Upper lobe of left lung (tissue), 4 donors: ENCODE measurements around the gene TMEFF1.

Experiments
- EP300 ChIP-seq, 4 donors: sonication (generic); formaldehyde crosslinking; IDR thresholded peaks; one replicate each; pipeline ENCODE4 v1.5.1; 2017; ENCODE audit warnings: antibody characterized with exemption in 4 of 4, control low read depth in 2 of 4
- POLR2A ChIP-seq, 4 donors: fragments of 450-650 bp; IDR thresholded peaks; one replicate each; pipeline ENCODE4 v1.5.1; 2016 to 2017; ENCODE audit warnings: antibody characterized with exemption in 4 of 4, mild to moderate bottlenecking in 2 of 4
- POLR2AphosphoS5 ChIP-seq, 2 donors: sonication (generic); formaldehyde crosslinking; IDR thresholded peaks; one replicate each; pipeline ENCODE4 v1.5.1; 2017; ENCODE audit warnings: antibody characterized with exemption in 2 of 2
- TF ChIP-seq, protein P1 (sequence below), 6 experiments: fragments of 450-650 bp in 4 of 6; fragments of 200-600 bp in 2 of 6; sonication (generic) in 2 of 6; IDR thresholded peaks; one replicate each; pipeline ENCODE4 v1.5.1; 2016 to 2019; ENCODE audit warnings: antibody characterized with exemption in 6 of 6

DNA sequence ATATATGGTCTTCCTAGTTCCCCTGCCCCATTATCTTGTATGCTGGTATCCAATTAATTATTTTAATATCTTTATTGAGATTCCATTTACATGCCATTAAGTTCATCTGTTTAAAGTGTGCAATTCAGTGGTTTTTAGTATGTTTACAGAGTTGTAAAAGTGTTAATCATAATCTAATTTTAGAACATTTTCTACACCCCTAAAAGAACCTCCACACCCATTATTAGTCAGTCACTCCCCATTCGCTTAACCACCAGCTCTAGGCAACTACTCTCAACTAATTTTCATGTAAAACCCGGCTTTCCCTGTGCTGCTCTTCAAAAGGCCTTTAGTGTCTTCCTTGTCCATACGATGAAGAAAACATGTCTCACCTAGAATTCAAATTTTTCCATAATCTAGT lies 84.1 kb downstream of the TMEFF1 start:
- TF ChIP-seq, protein P1, sequence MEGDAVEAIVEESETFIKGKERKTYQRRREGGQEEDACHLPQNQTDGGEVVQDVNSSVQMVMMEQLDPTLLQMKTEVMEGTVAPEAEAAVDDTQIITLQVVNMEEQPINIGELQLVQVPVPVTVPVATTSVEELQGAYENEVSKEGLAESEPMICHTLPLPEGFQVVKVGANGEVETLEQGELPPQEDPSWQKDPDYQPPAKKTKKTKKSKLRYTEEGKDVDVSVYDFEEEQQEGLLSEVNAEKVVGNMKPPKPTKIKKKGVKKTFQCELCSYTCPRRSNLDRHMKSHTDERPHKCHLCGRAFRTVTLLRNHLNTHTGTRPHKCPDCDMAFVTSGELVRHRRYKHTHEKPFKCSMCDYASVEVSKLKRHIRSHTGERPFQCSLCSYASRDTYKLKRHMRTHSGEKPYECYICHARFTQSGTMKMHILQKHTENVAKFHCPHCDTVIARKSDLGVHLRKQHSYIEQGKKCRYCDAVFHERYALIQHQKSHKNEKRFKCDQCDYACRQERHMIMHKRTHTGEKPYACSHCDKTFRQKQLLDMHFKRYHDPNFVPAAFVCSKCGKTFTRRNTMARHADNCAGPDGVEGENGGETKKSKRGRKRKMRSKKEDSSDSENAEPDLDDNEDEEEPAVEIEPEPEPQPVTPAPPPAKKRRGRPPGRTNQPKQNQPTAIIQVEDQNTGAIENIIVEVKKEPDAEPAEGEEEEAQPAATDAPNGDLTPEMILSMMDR (IDR thresholded peaks at IDR 0.05), result no peak
- no peak for TF ChIP-seq POLR2A (IDR thresholded peaks at IDR 0.05)
- TF ChIP-seq POLR2AphosphoS5 (IDR thresholded peaks at IDR 0.05), result no peak
- TF ChIP-seq EP300 (IDR thresholded peaks at IDR 0.05), result no peak
